ENCODE measurements around the gene HDAC4. TPM values are rescaled to one million over a fixed set of nuclear protein-coding genes. Genes with fewer than 3 reads are reported as not detected.
"Not testable (repeated sequence)": the region's sequence is repeated elsewhere in the genome, so short reads cannot be mapped to it uniquely, and the experiment has no call there.

The HDAC4 gene
- total RNA-seq, 1 experiment from 2014 or later = 61.5 TPM

DNA sequence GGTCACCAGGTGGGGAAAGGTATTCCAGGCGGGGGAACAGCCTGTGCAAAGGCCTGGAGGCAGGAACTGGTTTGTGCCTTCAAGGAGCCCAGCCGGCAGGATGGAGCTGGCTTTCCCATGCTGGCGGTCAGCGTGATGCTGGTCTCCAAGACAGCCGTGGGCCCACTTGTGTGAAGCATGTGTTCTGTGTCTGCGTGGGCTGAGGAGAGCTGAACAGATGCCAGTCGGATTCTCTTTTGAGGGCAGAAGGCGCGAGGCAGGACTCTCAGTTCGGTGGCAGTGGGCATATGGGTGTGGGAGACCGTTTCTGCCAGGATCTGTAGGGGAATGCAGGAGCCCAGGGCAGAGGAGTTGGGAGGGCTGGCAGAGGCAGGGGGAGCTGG is 361.4 kb downstream of the HDAC4 start:
- H3K36me3 ChIP-seq (ENCODE audit: low read depth) = no peaks in the 10 kb centered on the region
- no peak overlapping the region for H2AFZ ChIP-seq
- ChIA-PET CTCF (interaction anchor here (0.7 kb wide), 1 partner anchor 133 kb away, joined by 3 read pairs; no protein-coding TSS in a partner anchor), POLR2A (ENCODE audit: unreplicated experiment) (no interaction called here)
- BruUV-seq (replicated peaks) = no TSS peak
- no peaks in the 10 kb centered on the region for H3K9me2 ChIP-seq (ENCODE audit: insufficient read depth)
- H3F3A ChIP-seq (ENCODE audit: insufficient read depth, low read depth) = no peaks in the 10 kb centered on the region
- no peak overlapping the region for H3K27ac ChIP-seq
- no peak for TF ChIP-seq EZH2 (IDR thresholded peaks at IDR 0.05; ENCODE audit: low read depth)
- TF ChIP-seq, protein P1, sequence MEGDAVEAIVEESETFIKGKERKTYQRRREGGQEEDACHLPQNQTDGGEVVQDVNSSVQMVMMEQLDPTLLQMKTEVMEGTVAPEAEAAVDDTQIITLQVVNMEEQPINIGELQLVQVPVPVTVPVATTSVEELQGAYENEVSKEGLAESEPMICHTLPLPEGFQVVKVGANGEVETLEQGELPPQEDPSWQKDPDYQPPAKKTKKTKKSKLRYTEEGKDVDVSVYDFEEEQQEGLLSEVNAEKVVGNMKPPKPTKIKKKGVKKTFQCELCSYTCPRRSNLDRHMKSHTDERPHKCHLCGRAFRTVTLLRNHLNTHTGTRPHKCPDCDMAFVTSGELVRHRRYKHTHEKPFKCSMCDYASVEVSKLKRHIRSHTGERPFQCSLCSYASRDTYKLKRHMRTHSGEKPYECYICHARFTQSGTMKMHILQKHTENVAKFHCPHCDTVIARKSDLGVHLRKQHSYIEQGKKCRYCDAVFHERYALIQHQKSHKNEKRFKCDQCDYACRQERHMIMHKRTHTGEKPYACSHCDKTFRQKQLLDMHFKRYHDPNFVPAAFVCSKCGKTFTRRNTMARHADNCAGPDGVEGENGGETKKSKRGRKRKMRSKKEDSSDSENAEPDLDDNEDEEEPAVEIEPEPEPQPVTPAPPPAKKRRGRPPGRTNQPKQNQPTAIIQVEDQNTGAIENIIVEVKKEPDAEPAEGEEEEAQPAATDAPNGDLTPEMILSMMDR (conservative IDR thresholded peaks at IDR 0.05) = no peak
- intact Hi-C loops (cut with micrococcal nuclease; ENCODE audit: unreplicated experiment) = loop anchor here (10.0 kb wide), 1 partner anchor 955 kb away; no protein-coding TSS in a partner anchor
- H3K4me2 ChIP-seq = no peak overlapping the region
- H3K4me1 ChIP-seq (replicated peaks; ENCODE audit: insufficient read depth) = no peaks in the 10 kb centered on the region
- peaks cover 65% of the 10 kb centered on the region for H3K27me3 ChIP-seq (ENCODE audit: insufficient read depth, low read depth)
- H4K20me1 ChIP-seq (ENCODE audit: insufficient read depth) = no peaks in the 10 kb centered on the region
- DNase-seq = no peak
- no peak overlapping the region for H3K4me3 ChIP-seq
- H3K9me3 ChIP-seq (ENCODE audit: insufficient read depth, low read depth) = no peaks in the 10 kb centered on the region
- H3K79me2 ChIP-seq (ENCODE audit: low read depth) = no peaks in the 10 kb centered on the region

DNA sequence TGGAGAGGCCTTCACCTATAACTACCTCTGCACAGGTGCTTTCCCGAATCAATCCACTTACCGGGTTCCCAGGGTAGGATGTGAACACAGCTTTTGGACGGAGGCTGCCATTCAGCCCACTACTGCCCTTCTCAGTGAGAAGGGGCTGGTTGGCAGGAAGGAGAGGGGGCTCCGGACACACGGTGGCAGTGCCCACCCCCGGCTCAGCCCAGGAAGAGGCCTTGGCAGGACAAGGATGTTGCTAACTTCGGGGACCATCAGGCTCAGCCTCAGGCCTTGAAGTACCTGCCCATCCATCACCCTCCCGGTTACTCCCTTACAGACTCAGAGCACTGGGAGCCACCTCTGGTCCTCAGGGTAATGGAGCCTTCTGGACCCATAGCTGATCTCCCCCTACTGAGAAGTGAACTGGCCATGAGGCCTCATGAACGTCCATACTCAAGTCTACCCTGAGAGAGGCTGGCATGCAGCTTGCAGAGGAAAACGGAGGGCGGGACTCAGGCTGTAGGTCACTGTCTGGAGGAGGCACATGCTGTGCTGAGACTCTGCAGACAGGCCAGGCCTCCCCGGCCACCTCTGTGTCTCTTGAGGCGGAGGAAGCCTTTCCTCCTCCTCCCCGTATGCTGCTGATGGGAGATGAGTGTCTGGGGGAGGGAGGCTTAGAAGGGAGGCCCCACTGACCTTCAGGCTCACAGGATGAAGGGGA is 361.9 kb downstream of the HDAC4 start:
- no peaks in the 10 kb centered on the region for H3K9me2 ChIP-seq (ENCODE audit: insufficient read depth)
- intact Hi-C loops (cut with micrococcal nuclease; ENCODE audit: unreplicated experiment) = loop anchor here (10.0 kb wide), 1 partner anchor 956 kb away; no protein-coding TSS in a partner anchor
- no TSS peak for BruUV-seq (replicated peaks)
- no peaks in the 10 kb centered on the region for H3K9me3 ChIP-seq (ENCODE audit: insufficient read depth, low read depth)
- no peak overlapping the region for H2AFZ ChIP-seq
- ChIA-PET POLR2A (ENCODE audit: unreplicated experiment) (no interaction called here), CTCF (no interaction called here)
- no peak for DNase-seq
- no peak overlapping the region for H3K4me3 ChIP-seq
- H4K20me1 ChIP-seq (ENCODE audit: insufficient read depth) = no peaks in the 10 kb centered on the region
- no peak overlapping the region for H3K4me2 ChIP-seq
- H3K36me3 ChIP-seq (ENCODE audit: low read depth) = no peaks in the 10 kb centered on the region
- no peaks in the 10 kb centered on the region for H3K79me2 ChIP-seq (ENCODE audit: low read depth)
- no peak overlapping the region for H3K27ac ChIP-seq
- no peaks in the 10 kb centered on the region for H3F3A ChIP-seq (ENCODE audit: insufficient read depth, low read depth)
- TF ChIP-seq, protein P1 (conservative IDR thresholded peaks at IDR 0.05) = no peak
- TF ChIP-seq EZH2 (IDR thresholded peaks at IDR 0.05; ENCODE audit: low read depth) = no peak
- H3K4me1 ChIP-seq (replicated peaks; ENCODE audit: insufficient read depth) = no peaks in the 10 kb centered on the region
- peaks cover 67% of the 10 kb centered on the region for H3K27me3 ChIP-seq (ENCODE audit: insufficient read depth, low read depth)

DNA sequence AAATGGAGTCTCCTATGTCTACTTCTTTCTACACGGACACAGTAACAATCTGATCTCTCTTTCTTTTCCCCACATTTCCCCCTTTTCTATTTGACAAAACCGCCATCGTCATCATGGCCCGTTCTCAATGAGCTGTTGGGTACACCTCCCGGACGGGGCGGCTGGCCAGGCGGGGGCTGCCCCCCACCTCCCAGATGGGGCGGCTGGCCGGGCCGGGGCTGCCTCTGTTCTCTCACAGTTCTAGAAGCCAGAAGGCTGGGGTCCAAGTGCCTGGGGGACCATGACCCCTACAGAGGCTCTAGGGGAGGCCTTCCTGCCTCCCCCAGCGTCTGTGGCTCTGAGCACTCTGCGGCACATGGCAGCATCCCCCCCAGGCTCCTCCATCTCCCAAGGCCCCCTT is 362.5 kb downstream of the HDAC4 start:
- H3K9me3 ChIP-seq (ENCODE audit: insufficient read depth, low read depth); H3K4me1 ChIP-seq (replicated peaks; ENCODE audit: insufficient read depth); H3K9me2 ChIP-seq (ENCODE audit: insufficient read depth); H3K36me3 ChIP-seq (ENCODE audit: low read depth); H4K20me1 ChIP-seq (ENCODE audit: insufficient read depth); CTCF ChIA-PET; H2AFZ ChIP-seq; POLR2A ChIA-PET (ENCODE audit: unreplicated experiment); H3K4me3 ChIP-seq; H3K27ac ChIP-seq; DNase-seq; BruUV-seq (replicated peaks); H3F3A ChIP-seq (ENCODE audit: insufficient read depth, low read depth); H3K4me2 ChIP-seq; H3K79me2 ChIP-seq (ENCODE audit: low read depth): not testable (repeated sequence)
- H3K27me3 ChIP-seq (ENCODE audit: insufficient read depth, low read depth) = peaks cover 67% of the 10 kb centered on the region
- intact Hi-C loops (cut with micrococcal nuclease; ENCODE audit: unreplicated experiment) = loop anchor here (10.0 kb wide), 1 partner anchor 957 kb away; no protein-coding TSS in a partner anchor

GRCh38 chr2:239037559-239037910 is 363.3 kb downstream of the HDAC4 start:
- Histone ChIP-seq H3K4me3 (no peak overlapping the region), H3K27me3 (ENCODE audit: insufficient read depth, low read depth) (peaks cover 68% of the 10 kb centered on the region), H3K79me2 (ENCODE audit: low read depth) (no peaks in the 10 kb centered on the region), H3K4me2 (no peak overlapping the region), H3K4me1 (replicated peaks; ENCODE audit: insufficient read depth) (no peaks in the 10 kb centered on the region), H3K36me3 (ENCODE audit: low read depth) (no peaks in the 10 kb centered on the region), H4K20me1 (ENCODE audit: insufficient read depth) (no peaks in the 10 kb centered on the region), H3K27ac (no peak overlapping the region), H3K9me2 (ENCODE audit: insufficient read depth) (no peaks in the 10 kb centered on the region), H3F3A (ENCODE audit: insufficient read depth, low read depth) (no peaks in the 10 kb centered on the region), H2AFZ (no peak overlapping the region), H3K9me3 (ENCODE audit: insufficient read depth, low read depth) (no peaks in the 10 kb centered on the region)
- ChIA-PET CTCF (no interaction called here), POLR2A (ENCODE audit: unreplicated experiment) (no interaction called here)
- no peak for TF ChIP-seq EZH2 (IDR thresholded peaks at IDR 0.05; ENCODE audit: low read depth)
- TF ChIP-seq, protein P1 (conservative IDR thresholded peaks at IDR 0.05) = no peak
- no peak for DNase-seq
- intact Hi-C loops (cut with micrococcal nuclease; ENCODE audit: unreplicated experiment) = loop anchor here (2.0 to 10.0 kb wide), 2 partner anchors 845 to 957 kb away; no protein-coding TSS in a partner anchor
- BruUV-seq (replicated peaks) = no TSS peak
